ENCODE data around the gene YY1.

Gene YY1

GRCh38 chr14:100288382-100289185 lies 49.6 kb downstream of the YY1 start:
- ChIA-PET CTCF (interaction anchor here (0.5 to 1.8 kb wide), 4 partner anchors 10 to 1495 kb away, joined by 3 to 6 read pairs (median 4); no protein-coding TSS in a partner anchor), POLR2A (interaction anchor here (0.6 kb wide), 1 partner anchor 20 kb away, joined by 4 read pairs; no protein-coding TSS in a partner anchor)
- Histone ChIP-seq H3K4me3 (ENCODE audit: low read depth, low read length) (no peak overlapping the region), H3K27ac (ENCODE audit: extremely low read depth, low read depth, low read length) (no peak overlapping the region), H3K4me1 (ENCODE audit: control insufficient read depth, insufficient read depth, low read length) (no peaks in the 10 kb centered on the region; the same call in 1 of the 2 replicates), H3K9me3 (ENCODE audit: control insufficient read depth, insufficient read depth, low read depth, low read length) (no peaks in the 10 kb centered on the region), H3K36me3 (ENCODE audit: control insufficient read depth in 2 of 2, insufficient read depth in 1 of 2, low read length in 2 of 2) (peaks cover 0 to 24% of the 10 kb centered on the region in 2 experiments; a peak in 2 of 3 replicates)
- TF ChIP-seq ZNF350 (tag by site-specific recombination; IDR thresholded peaks at IDR 0.05) (no peak), ZSCAN5A (tag by site-specific recombination; IDR thresholded peaks at IDR 0.05) (no peak), ZNF48 (tag by site-specific recombination; IDR thresholded peaks at IDR 0.05) (no peak), SP2 (tag by site-specific recombination; IDR thresholded peaks at IDR 0.05) (0 out of 2 replicates have a peak, but pooled peaks have one; percentile 26), ZNF174 (tag by site-specific recombination; IDR thresholded peaks at IDR 0.05) (no peak), ZNF626 (tag by site-specific recombination; IDR thresholded peaks at IDR 0.05) (no peak), ZBTB44 (tag by site-specific recombination; IDR thresholded peaks at IDR 0.05) (no peak), GFI1B (tag by site-specific recombination; IDR thresholded peaks at IDR 0.05) (no peak), ZFP69B (tag by site-specific recombination; IDR thresholded peaks at IDR 0.05) (0 out of 2 replicates have a peak, but pooled peaks have one; percentile 14), ZNF223 (tag by site-specific recombination; IDR thresholded peaks at IDR 0.05) (no peak), BCL11A (tag by site-specific recombination; IDR thresholded peaks at IDR 0.05; ENCODE audit: low read depth) (no peak), HOXC10 (CRISPR knock-in tag; IDR thresholded peaks at IDR 0.05) (no peak), ZNF513 (tag by site-specific recombination; IDR thresholded peaks at IDR 0.05) (no peak), ZNF112 (tag by site-specific recombination; IDR thresholded peaks at IDR 0.05) (no peak), ZNF792 (tag by site-specific recombination; IDR thresholded peaks at IDR 0.05) (no peak), ZNF561 (tag by site-specific recombination; IDR thresholded peaks at IDR 0.05; ENCODE audit: borderline replicate concordance) (no peak), ZNF692 (tag by site-specific recombination; IDR thresholded peaks at IDR 0.05) (0 out of 2 replicates have a peak, but pooled peaks have one; percentile 32), ZNF114 (tag by site-specific recombination; IDR thresholded peaks at IDR 0.05) (no peak)
- TF ChIP-seq, protein P1, sequence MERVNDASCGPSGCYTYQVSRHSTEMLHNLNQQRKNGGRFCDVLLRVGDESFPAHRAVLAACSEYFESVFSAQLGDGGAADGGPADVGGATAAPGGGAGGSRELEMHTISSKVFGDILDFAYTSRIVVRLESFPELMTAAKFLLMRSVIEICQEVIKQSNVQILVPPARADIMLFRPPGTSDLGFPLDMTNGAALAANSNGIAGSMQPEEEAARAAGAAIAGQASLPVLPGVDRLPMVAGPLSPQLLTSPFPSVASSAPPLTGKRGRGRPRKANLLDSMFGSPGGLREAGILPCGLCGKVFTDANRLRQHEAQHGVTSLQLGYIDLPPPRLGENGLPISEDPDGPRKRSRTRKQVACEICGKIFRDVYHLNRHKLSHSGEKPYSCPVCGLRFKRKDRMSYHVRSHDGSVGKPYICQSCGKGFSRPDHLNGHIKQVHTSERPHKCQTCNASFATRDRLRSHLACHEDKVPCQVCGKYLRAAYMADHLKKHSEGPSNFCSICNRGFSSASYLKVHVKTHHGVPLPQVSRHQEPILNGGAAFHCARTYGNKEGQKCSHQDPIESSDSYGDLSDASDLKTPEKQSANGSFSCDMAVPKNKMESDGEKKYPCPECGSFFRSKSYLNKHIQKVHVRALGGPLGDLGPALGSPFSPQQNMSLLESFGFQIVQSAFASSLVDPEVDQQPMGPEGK (tag by site-specific recombination; IDR thresholded peaks at IDR 0.05), result 0 out of 2 replicates have a peak, but pooled peaks have one; percentile 24
- TF ChIP-seq, protein P2, sequence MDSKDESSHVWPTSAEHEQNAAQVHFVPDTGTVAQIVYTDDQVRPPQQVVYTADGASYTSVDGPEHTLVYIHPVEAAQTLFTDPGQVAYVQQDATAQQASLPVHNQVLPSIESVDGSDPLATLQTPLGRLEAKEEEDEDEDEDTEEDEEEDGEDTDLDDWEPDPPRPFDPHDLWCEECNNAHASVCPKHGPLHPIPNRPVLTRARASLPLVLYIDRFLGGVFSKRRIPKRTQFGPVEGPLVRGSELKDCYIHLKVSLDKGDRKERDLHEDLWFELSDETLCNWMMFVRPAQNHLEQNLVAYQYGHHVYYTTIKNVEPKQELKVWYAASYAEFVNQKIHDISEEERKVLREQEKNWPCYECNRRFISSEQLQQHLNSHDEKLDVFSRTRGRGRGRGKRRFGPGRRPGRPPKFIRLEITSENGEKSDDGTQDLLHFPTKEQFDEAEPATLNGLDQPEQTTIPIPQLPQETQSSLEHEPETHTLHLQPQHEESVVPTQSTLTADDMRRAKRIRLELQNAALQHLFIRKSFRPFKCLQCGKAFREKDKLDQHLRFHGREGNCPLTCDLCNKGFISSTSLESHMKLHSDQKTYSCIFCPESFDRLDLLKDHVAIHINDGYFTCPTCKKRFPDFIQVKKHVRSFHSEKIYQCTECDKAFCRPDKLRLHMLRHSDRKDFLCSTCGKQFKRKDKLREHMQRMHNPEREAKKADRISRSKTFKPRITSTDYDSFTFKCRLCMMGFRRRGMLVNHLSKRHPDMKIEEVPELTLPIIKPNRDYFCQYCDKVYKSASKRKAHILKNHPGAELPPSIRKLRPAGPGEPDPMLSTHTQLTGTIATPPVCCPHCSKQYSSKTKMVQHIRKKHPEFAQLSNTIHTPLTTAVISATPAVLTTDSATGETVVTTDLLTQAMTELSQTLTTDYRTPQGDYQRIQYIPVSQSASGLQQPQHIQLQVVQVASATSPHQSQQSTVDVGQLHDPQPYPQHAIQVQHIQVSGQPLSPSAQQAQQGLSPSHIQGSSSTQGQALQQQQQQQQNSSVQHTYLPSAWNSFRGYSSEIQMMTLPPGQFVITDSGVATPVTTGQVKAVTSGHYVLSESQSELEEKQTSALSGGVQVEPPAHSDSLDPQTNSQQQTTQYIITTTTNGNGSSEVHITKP (tag by site-specific recombination; IDR thresholded peaks at IDR 0.05), result peak; percentile 58
- TF ChIP-seq, protein P3, sequence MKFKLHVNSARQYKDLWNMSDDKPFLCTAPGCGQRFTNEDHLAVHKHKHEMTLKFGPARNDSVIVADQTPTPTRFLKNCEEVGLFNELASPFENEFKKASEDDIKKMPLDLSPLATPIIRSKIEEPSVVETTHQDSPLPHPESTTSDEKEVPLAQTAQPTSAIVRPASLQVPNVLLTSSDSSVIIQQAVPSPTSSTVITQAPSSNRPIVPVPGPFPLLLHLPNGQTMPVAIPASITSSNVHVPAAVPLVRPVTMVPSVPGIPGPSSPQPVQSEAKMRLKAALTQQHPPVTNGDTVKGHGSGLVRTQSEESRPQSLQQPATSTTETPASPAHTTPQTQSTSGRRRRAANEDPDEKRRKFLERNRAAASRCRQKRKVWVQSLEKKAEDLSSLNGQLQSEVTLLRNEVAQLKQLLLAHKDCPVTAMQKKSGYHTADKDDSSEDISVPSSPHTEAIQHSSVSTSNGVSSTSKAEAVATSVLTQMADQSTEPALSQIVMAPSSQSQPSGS (tag by site-specific recombination; IDR thresholded peaks at IDR 0.05; ENCODE audit: low read depth), result peak; percentile 62

Measured in HEK293 (cell line).